DOHH2 (cell line): ENCODE data around the gene CDK5RAP2.

Source experiments
- H3F3A ChIP-seq: fragments of 200-600 bp; sonication (generic), shearing (Covaris generic); 2 replicates; pipeline ENCODE4 v1.6.0; 2016; ENCODE audit warnings: antibody characterized with exemption, mild to moderate bottlenecking; ENCODE audit not compliant: control insufficient read depth, insufficient read depth
- H3K27ac ChIP-seq: fragments of 200-600 bp; sonication (generic); 2 replicates; pipeline ENCODE4 v1.5.1; 2014; ENCODE audit warnings: low read depth, mild to moderate bottlenecking, low read length, moderate library complexity
- H3K27me3 ChIP-seq: fragments of 200-600 bp; sonication (generic); 2 replicates; pipeline ENCODE4 v1.6.1; 2014; ENCODE audit warnings: mild to moderate bottlenecking, low read length, mixed read lengths; ENCODE audit not compliant: control insufficient read depth
- H3K36me3 ChIP-seq: fragments of 200-600 bp; sonication (generic); 2 replicates; pipeline ENCODE4 v1.6.1; 2014; ENCODE audit warnings: mild to moderate bottlenecking, low read length, moderate library complexity, mixed read lengths; ENCODE audit not compliant: control insufficient read depth
- H3K4me1 ChIP-seq: fragments of 200-600 bp; sonication (generic); 2 replicates; pipeline ENCODE4 v1.6.1; 2014; ENCODE audit warnings: mild to moderate bottlenecking, low read length, mixed read lengths; ENCODE audit not compliant: control insufficient read depth
- H3K4me2 ChIP-seq: fragments of 200-600 bp; sonication (generic); 2 replicates; pipeline ENCODE4 v1.6.0; 2014; ENCODE audit warnings: mild to moderate bottlenecking, low read length, moderate library complexity
- H3K4me3 ChIP-seq: fragments of 200-600 bp; sonication (generic); 2 replicates; pipeline ENCODE4 v1.5.1; 2014; ENCODE audit warnings: mild to moderate bottlenecking, low read length, mixed read lengths
- H3K79me2 ChIP-seq: fragments of 200-600 bp; sonication (generic); 2 replicates; pipeline ENCODE4 v1.6.1; 2014; ENCODE audit warnings: mild to moderate bottlenecking, low read length, mixed read lengths; ENCODE audit not compliant: control insufficient read depth
- H3K9me2 ChIP-seq: fragments of 200-600 bp; sonication (generic); replicated peaks from 2 replicates; pipeline ENCODE4 v1.6.1; 2014; ENCODE audit warnings: mild to moderate bottlenecking, low read length, mixed read lengths; ENCODE audit not compliant: control insufficient read depth
- H3K9me3 ChIP-seq: fragments of 200-600 bp; sonication (generic); 2 replicates; pipeline ENCODE4 v1.6.1; 2014; ENCODE audit warnings: antibody characterized with exemption, low read length, mixed read lengths; ENCODE audit not compliant: control insufficient read depth, insufficient read depth
- H4K20me1 ChIP-seq: fragments of 200-600 bp; sonication (generic); 2 replicates; pipeline ENCODE4 v1.6.0; 2014; ENCODE audit warnings: low read depth, mild to moderate bottlenecking, antibody characterized with exemption, low read length, moderate library complexity; ENCODE audit not compliant: control insufficient read depth, insufficient read depth
- EZH2phosphoT487 ChIP-seq: fragments of 200-600 bp; sonication (generic); IDR thresholded peaks from 2 replicates; pipeline ENCODE4 v1.6.1; 2017; ENCODE audit warnings: borderline replicate concordance, mild to moderate bottlenecking, antibody characterized with exemption, low read length, moderate library complexity, mixed read lengths
- TF ChIP-seq, protein P1 (sequence below): fragments of 200-600 bp; sonication (generic); IDR thresholded peaks from one replicate; pipeline ENCODE4 v1.5.1; 2014; ENCODE audit warnings: antibody characterized with exemption, mild to moderate bottlenecking, low read depth, low read length; ENCODE audit not compliant: poor library complexity, severe bottlenecking

Gene CDK5RAP2

DNA sequence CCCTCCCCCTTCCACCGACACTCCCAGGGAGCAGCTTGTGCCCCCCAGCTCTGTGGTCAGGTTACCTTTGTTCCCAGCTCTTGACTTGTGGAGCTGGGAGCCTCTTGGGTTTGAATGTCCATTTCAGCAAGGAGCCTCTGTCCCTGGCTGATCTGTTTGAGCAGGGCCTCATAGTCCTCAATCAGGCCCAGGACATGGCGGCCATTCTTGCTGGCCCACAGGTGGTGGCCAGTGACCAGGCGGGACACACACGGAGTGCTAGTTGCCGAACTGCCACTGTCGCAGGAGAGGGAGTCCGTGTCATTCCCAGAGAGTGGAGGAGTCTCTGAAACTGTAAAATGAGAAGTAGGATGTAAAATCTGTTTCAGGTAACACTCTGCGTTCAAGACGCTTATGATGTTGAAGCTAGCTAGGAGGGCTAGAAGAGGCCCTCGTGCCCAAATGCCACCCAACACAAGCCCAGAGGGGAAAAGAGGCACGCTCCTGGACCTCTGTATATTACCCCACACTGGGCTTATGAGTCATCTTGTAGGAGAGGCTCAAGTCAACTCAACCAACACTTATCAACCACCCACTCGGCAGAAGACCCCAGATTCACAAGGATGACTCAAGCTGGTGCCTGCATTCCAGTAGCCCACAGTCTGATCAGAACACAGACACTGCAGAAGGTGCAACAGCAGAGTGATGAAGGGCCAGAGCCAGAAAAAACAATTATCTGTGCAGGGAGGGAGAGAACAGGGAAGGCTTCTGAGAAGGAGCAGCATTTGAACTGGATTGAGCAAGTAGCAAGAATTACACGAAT is 177.0 kb downstream of the CDK5RAP2 start:
- no peaks in the 10 kb centered on the region for H3F3A ChIP-seq
- no peaks in the 10 kb centered on the region for H3K79me2 ChIP-seq
- no peak overlapping the region for H3K27ac ChIP-seq
- no peaks in the 10 kb centered on the region for H3K9me2 ChIP-seq
- no peaks in the 10 kb centered on the region for H3K9me3 ChIP-seq
- no peak overlapping the region for H3K4me3 ChIP-seq
- H3K36me3 ChIP-seq, result peaks cover 85% of the 10 kb centered on the region
- H3K27me3 ChIP-seq, result no peaks in the 10 kb centered on the region
- H3K4me1 ChIP-seq, result no peaks in the 10 kb centered on the region
- no peak overlapping the region for H3K4me2 ChIP-seq
- no peaks in the 10 kb centered on the region for H4K20me1 ChIP-seq
- TF ChIP-seq EZH2phosphoT487, result no peak
- TF ChIP-seq, protein P1, sequence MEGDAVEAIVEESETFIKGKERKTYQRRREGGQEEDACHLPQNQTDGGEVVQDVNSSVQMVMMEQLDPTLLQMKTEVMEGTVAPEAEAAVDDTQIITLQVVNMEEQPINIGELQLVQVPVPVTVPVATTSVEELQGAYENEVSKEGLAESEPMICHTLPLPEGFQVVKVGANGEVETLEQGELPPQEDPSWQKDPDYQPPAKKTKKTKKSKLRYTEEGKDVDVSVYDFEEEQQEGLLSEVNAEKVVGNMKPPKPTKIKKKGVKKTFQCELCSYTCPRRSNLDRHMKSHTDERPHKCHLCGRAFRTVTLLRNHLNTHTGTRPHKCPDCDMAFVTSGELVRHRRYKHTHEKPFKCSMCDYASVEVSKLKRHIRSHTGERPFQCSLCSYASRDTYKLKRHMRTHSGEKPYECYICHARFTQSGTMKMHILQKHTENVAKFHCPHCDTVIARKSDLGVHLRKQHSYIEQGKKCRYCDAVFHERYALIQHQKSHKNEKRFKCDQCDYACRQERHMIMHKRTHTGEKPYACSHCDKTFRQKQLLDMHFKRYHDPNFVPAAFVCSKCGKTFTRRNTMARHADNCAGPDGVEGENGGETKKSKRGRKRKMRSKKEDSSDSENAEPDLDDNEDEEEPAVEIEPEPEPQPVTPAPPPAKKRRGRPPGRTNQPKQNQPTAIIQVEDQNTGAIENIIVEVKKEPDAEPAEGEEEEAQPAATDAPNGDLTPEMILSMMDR, result no peak

DNA sequence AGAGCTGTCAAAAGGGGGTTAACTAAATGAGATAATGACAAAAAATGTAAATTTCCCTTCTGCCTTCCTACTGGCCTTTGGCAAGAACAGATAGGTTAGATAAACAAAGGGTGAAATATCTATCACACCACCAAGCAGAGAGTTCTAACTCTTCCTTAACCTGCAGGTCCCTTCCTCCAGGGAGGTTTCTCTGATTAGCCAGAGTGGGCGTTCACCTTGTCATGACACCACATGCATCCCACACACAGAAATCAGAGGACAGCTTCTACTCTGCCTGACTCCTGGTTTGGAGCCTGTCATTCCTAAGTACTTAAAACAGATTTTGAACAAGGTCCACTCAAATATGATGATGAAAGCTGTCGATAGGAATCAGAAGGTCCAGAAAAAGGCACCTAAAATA is 180.0 kb downstream of the CDK5RAP2 start:
- peaks cover 77% of the 10 kb centered on the region for H3K36me3 ChIP-seq
- no peak overlapping the region for H3K27ac ChIP-seq
- no peaks in the 10 kb centered on the region for H3K9me3 ChIP-seq
- H3K9me2 ChIP-seq, result no peaks in the 10 kb centered on the region
- no peak for TF ChIP-seq EZH2phosphoT487
- TF ChIP-seq, protein P1, result no peak
- no peaks in the 10 kb centered on the region for H3K27me3 ChIP-seq
- H3K4me3 ChIP-seq, result no peak overlapping the region
- no peak overlapping the region for H3K4me2 ChIP-seq
- no peaks in the 10 kb centered on the region for H3K4me1 ChIP-seq
- H3F3A ChIP-seq, result no peaks in the 10 kb centered on the region
- no peaks in the 10 kb centered on the region for H4K20me1 ChIP-seq
- no peaks in the 10 kb centered on the region for H3K79me2 ChIP-seq

DNA sequence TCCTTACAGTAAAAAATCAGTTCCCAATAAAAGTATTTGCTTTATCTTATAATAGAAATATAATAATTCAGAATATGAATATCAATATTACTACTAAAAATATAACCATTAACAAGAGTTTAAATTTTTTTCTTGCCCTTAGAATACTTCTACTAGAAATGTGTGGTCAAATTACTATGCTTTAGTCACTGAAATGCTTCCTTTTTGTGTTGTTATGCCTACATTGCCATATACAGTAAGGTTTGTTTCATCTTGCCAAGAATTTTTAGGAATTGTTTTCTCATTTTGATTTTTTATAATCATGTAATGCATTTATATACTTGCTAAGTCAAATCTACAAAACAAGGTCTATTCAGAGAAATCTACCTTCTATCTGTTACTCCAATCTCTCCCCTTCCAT is 181.7 kb downstream of the CDK5RAP2 start:
- Histone ChIP-seq H3K4me2 (no peak overlapping the region), H3K4me3 (no peak overlapping the region), H3K27ac (no peak overlapping the region), H3K27me3 (no peaks in the 10 kb centered on the region), H3K9me2 (no peaks in the 10 kb centered on the region), H3F3A (no peaks in the 10 kb centered on the region), H3K36me3 (peaks cover 77% of the 10 kb centered on the region), H4K20me1 (no peaks in the 10 kb centered on the region), H3K79me2 (no peaks in the 10 kb centered on the region), H3K9me3 (no peaks in the 10 kb centered on the region), H3K4me1 (no peaks in the 10 kb centered on the region)
- TF ChIP-seq EZH2phosphoT487, result no peak
- TF ChIP-seq, protein P1, result no peak
